ENCODE results near the gene ARRB1. TPM values are rescaled to one million over a fixed set of nuclear protein-coding genes. Genes with fewer than 3 reads are reported as not detected.
"Not testable (repeated sequence)": the region's sequence is repeated elsewhere in the genome, so short reads cannot be mapped to it uniquely, and the experiment has no call there.

ARRB1 gene
- polyA plus RNA-seq, 1 of the 3 experiments (the other 2 are of a cell fraction), result 7.0 TPM

GRCh38 chr11:75275581-75275980, 75.9 kb downstream of the ARRB1 start:
- Histone ChIP-seq H3K36me3 (replicated peaks in 1 of 2; ENCODE audit: control insufficient read depth in 1 of 2, insufficient read depth in 2 of 2, low read length in 1 of 2) (peaks cover 0 to 5% of the 10 kb centered on the region in 2 experiments), H3K79me2 (ENCODE audit: insufficient read depth) (no peaks in the 10 kb centered on the region), H3K4me2 (no peak overlapping the region), H3K9me2 (no peaks in the 10 kb centered on the region), H3K4me3 (ENCODE audit: low read depth in 2 of 2, low read length in 1 of 2) (no peak overlapping the region), H3K4me1 (ENCODE audit: control insufficient read depth in 1 of 2, insufficient read depth in 2 of 2, low read depth in 1 of 2, low read length in 1 of 2) (peaks cover 0 to 6% of the 10 kb centered on the region in 2 experiments; a peak in 1 of 4 replicates), H4K20me1 (ENCODE audit: insufficient read depth) (no peaks in the 10 kb centered on the region), H3K9me3 (no peaks in the 10 kb centered on the region), H3F3A (replicated peaks; ENCODE audit: insufficient read depth) (peaks cover 3% of the 10 kb centered on the region), H3K27me3 (ENCODE audit: insufficient read depth) (no peaks in the 10 kb centered on the region), H3K27ac (ENCODE audit: low read depth in 2 of 2, low read length in 1 of 2) (no peak overlapping the region), H2AFZ (ENCODE audit: low read depth) (no peak overlapping the region), H3K9ac (no peak overlapping the region)
- 93% methylated on average over 6 of the region's 6 CpGs for WGBS (ENCODE audit: low lambda C conversion rate)
- ChIA-PET POLR2A (no interaction called here), CTCF (interaction anchor here (0.7 to 27.4 kb wide), 9 partner anchors 27 to 253 kb away, joined by 3 to 701 read pairs (median 4); no protein-coding TSS in a partner anchor)
- TF ChIP-seq FOXJ3 (CRISPR knock-in tag; IDR thresholded peaks at IDR 0.05), result no peak
- no peak for DNase-seq

GRCh38 chr11:75274716-75275115, 76.7 kb downstream of the ARRB1 start:
- H3F3A ChIP-seq (replicated peaks; ENCODE audit: insufficient read depth); H3K4me2 ChIP-seq; H3K9me3 ChIP-seq; H3K79me2 ChIP-seq (ENCODE audit: insufficient read depth); DNase-seq; H3K4me1 ChIP-seq (ENCODE audit: control insufficient read depth in 1 of 2, insufficient read depth in 2 of 2, low read depth in 1 of 2, low read length in 1 of 2); H3K27me3 ChIP-seq (ENCODE audit: insufficient read depth); H4K20me1 ChIP-seq (ENCODE audit: insufficient read depth); H3K36me3 ChIP-seq (replicated peaks in 1 of 2; ENCODE audit: control insufficient read depth in 1 of 2, insufficient read depth in 2 of 2, low read length in 1 of 2); H3K9ac ChIP-seq; H3K9me2 ChIP-seq; H3K27ac ChIP-seq (ENCODE audit: low read depth in 2 of 2, low read length in 1 of 2); H2AFZ ChIP-seq (ENCODE audit: low read depth); POLR2A ChIA-PET; H3K4me3 ChIP-seq (ENCODE audit: low read depth in 2 of 2, low read length in 1 of 2): not testable (repeated sequence)
- 69% methylated on average over 3 of the region's 3 CpGs for WGBS (ENCODE audit: low lambda C conversion rate)
- CTCF ChIA-PET, result interaction anchor here (1.9 to 27.4 kb wide), 2 partner anchors 106 to 133 kb away, joined by 5 to 701 read pairs; no protein-coding TSS in a partner anchor

GRCh38 chr11:75273411-75274391, 77.8 kb downstream of the ARRB1 start:
- WGBS (ENCODE audit: low lambda C conversion rate), result 90% methylated on average over 7 of the region's 15 CpGs
- Histone ChIP-seq H4K20me1 (ENCODE audit: insufficient read depth) (no peaks in the 10 kb centered on the region), H3K27me3 (ENCODE audit: insufficient read depth) (no peaks in the 10 kb centered on the region), H3K9ac (no peak overlapping the region), H3K4me2 (no peak overlapping the region), H3K36me3 (replicated peaks in 1 of 2; ENCODE audit: control insufficient read depth in 1 of 2, insufficient read depth in 2 of 2, low read length in 1 of 2) (peaks cover 0 to 5% of the 10 kb centered on the region in 2 experiments), H3K79me2 (ENCODE audit: insufficient read depth) (no peaks in the 10 kb centered on the region), H3K27ac (ENCODE audit: low read depth in 2 of 2, low read length in 1 of 2) (no peak overlapping the region), H3K4me1 (ENCODE audit: control insufficient read depth in 1 of 2, insufficient read depth in 2 of 2, low read depth in 1 of 2, low read length in 1 of 2) (peaks cover 0 to 2% of the 10 kb centered on the region in 2 experiments; a peak in 1 of 4 replicates), H3K4me3 (ENCODE audit: low read depth in 2 of 2, low read length in 1 of 2) (no peak overlapping the region), H3K9me3 (no peaks in the 10 kb centered on the region), H3K9me2 (no peaks in the 10 kb centered on the region), H3F3A (replicated peaks; ENCODE audit: insufficient read depth) (peaks cover 3% of the 10 kb centered on the region), H2AFZ (ENCODE audit: low read depth) (no peak overlapping the region)
- ChIA-PET POLR2A (interaction anchor here (1.0 kb wide), 1 partner anchor 23 kb away, joined by 4 read pairs; no protein-coding TSS in a partner anchor), CTCF (interaction anchor here (1.0 to 27.4 kb wide), 4 partner anchors 107 to 258 kb away, joined by 3 to 701 read pairs (median 22); no protein-coding TSS in a partner anchor)
- DNase-seq, result no peak
- no peak for TF ChIP-seq NRF1 (IDR thresholded peaks at IDR 0.05; ENCODE audit: low read depth, low read length)
- no peak for TF ChIP-seq FOXM1 (IDR thresholded peaks at IDR 0.05; ENCODE audit: low read depth)
- TF ChIP-seq EZH2phosphoT487 (IDR thresholded peaks at IDR 0.05; ENCODE audit: borderline replicate concordance, low read depth), result no peak
- TF ChIP-seq MEF2A (IDR thresholded peaks at IDR 0.05; ENCODE audit: borderline replicate concordance, low read depth), result no peak
- no peak for TF ChIP-seq USF2 (IDR thresholded peaks at IDR 0.05; ENCODE audit: borderline replicate concordance, low read depth, low read length)
- no peak for TF ChIP-seq POLR2AphosphoS5 (IDR thresholded peaks at IDR 0.05; ENCODE audit: low read depth, low read length)
- TF ChIP-seq ELF1 (IDR thresholded peaks at IDR 0.05), result no peak
- TF ChIP-seq TEAD4 (IDR thresholded peaks at IDR 0.05; ENCODE audit: borderline replicate concordance, insufficient read depth), result no peak

Data from SK-N-SH (cell line).